GM11168 (cell line): ENCODE results near the gene PGP.
"Not testable (repeated sequence)": the region's sequence is repeated elsewhere in the genome, so short reads cannot be mapped to it uniquely, and the experiment has no call there.

Source experiments
- in situ Hi-C: fragments of 300-500 bp; cut with MboI; formaldehyde crosslinking; loops from one replicate; pipeline ENCODE4 v1.12.0; 2022; ENCODE audit warnings: low sequenced_read_pairs; ENCODE audit not compliant: unreplicated experiment

The PGP gene

DNA sequence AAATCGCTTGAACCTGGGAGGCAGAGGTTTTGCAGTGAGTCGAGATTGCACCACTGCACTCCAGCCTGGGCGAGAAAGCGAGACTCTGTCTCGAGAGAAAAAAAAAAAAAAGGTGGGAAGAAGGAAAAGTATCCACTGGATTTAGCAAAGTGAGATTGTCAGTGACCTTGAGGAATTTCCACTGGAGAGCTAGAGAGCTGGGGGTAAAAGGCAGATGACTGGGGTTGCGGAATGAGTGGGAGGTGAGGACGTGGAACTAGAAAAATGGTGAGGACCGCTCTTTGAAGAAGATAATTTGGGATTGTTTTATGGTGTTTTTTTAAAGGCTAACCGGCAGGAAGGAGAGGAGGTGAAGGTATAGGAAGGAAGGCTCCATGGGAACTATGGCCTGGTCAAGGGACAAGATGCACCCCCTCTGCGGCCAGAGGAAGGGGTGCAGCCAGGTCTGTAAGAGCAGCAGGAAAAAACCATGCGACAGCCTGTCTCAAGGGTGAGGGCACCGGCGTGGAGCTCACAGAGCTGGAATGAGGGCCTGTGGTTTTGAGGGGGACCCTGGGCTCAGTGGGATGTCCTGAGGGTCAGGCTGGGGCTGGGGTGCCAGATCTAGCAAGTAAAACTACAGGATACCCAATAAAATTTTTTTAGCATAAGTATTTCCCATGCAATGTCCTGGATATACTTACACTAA is 10.1 kb downstream of the PGP start:
- in situ Hi-C loops, result no loop called here

DNA sequence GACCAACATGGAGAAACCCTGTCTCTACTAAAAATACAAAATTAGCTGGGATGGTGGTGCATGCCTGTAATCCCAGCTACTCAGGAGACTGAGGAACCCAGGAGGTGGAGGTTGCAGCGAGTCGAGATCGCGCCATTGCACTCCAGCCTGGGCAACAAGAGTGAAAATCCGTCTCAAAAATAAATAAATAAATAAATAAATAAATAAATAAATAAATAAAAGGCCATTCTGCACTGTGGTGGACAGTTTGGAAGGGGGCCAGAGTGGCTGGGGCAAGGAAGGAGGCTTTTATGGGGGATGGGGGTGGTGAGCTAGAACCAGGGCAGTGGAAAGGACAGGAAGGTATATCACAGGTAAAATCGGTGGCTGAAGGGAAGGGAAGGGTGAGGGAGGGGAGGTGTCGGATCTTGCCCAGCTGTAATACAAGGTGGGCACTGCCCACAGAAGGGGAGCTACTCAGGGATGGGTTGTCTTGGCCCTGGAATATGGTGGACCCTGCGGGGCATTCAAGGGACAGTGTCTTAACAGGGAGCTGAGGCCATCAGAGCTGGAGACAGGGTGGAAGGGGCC is 11.4 kb downstream of the PGP start:
- in situ Hi-C loops, result not testable (repeated sequence)

DNA sequence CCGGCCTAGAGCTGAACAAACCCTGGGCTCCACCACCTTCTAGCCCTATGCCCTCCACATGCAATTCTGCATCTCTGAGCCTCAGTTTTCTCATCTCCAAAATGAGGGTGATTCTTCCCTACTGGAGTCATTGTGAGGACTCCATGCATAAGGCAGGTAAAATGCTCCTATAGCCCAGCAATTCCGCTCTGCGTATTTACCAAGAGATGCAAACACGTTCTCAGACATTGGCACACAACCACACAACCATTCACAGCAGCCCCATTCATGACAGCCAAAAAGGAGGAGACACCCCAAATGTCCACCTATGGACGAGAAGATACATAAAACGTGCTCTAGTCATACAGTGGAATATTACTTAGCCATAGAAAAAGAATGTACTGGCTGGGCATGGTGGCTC is 14.3 kb downstream of the PGP start:
- in situ Hi-C loops, result no loop called here

GRCh38 chr16:2199621-2200139 is 15.0 kb downstream of the PGP start:
- in situ Hi-C loops, result no loop called here

DNA sequence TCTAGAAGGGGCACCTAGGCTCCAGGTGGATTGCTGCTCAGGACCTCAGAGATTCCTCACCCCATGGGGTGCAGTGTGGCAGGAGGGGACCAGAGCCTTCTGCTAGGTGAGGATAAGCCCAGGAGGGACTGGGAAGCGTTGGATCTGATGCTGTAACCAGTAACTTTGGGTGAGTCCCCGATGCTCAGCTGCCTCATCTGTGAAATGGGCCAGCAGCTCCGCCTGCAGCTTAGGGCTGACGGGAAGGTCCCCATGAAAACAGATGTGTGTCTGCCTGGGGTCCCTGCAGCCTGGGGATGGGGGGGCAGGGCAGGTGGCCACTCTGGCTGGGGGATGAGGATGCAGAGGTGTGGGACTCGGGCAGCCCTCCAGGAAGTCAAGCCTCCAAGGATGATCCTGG is 15.5 kb downstream of the PGP start:
- in situ Hi-C loops, result no loop called here

GRCh38 chr16:2198283-2198682 is 16.4 kb downstream of the PGP start:
- in situ Hi-C loops, result no loop called here

- in situ Hi-C loops, result no loop called here
Measured at GRCh38 chr16:2197765-2198164, 16.9 kb downstream of the PGP start.

GRCh38 chr16:2196981-2197511 is 17.6 kb downstream of the PGP start:
- in situ Hi-C loops, result no loop called here

DNA sequence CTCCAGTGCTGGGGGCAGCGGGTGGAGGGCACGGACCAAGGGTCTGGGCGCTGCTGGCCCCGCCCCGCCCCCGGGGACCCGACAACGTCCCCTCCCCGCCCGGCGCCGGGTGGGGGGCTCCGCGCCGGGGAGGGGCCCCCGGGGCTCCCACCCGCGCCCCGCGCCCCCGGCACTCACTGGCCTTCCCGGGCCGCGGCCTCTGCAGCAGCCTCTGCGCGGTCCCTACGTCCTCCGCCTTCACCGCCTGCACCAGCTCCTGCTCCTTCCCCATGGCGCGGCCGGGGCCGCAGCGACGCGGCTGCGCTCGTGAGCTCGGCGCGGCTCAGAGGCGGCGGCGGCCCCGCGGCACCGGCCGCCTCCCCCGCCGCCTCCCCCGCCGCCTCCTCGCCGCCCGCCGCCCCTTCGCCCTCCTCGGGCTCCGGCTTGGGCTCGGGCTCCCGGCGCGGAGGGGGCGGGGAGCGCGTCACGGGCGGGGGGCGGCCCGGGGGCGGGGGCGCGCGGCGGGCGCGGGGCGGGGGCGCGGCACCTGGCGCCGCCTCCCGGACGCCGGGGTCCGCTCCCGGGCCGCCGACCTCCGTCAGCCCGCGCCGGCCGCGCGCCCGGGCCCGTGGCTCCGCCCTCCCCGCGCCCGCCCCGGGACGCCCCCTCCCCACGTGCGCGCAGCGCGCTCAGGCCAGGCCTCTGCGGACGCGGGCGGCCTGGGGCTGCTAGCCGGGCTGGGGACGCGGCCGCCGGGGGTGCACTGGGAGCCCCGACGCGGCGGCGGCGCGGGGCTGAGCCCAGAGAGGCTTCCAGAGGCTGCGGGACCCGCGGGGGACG is 18.3 kb downstream of the PGP start, which contains the start of gene CASKIN1:
TSS of gene CASKIN1 (minus strand) at position 444 of the 819 bp plus-strand sequence. CDS start at position 271, 173 bp downstream.
- in situ Hi-C loops, result no loop called here

- in situ Hi-C loops, result no loop called here
Measured at GRCh38 chr16:2195322-2196161, 19.1 kb downstream of the PGP start.

- in situ Hi-C loops, result no loop called here
Measured at GRCh38 chr16:2194852-2195321, 19.8 kb downstream of the PGP start.

DNA sequence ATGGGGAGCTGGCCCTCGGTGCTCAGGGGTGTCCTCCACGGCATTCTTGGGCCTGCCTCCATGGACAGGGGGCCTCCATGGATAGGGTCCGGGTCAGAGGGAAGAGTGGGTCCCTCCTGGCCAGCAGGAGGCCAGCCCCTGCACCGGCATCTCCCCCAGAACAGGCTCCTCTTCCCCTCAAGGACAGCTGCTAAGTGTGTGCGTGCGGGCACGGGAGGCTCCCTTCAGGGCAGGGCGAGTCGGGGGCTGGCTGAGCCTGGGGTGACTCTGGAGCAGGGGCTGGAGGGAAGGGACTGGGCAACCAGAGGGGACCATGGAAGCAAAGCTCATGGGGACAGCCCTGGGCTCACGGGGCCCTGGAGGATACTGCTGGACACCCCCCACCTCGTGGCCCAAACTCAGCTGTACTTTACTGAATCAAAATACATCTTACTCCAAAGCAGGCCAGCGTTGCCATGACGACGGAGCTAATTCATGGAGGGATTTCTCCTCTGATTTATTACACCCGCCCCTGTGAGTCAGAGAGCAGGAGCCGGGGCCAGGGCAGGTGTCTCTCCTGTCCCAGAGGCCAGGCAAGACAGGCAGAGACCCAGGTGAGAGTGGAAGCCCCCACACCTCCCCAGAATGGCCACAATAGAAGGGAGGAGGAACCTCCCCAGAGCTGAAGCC is 20.3 kb downstream of the PGP start:
- in situ Hi-C loops, result no loop called here

- in situ Hi-C loops, result no loop called here
Measured at GRCh38 chr16:2191446-2191706, 23.3 kb downstream of the PGP start.

DNA sequence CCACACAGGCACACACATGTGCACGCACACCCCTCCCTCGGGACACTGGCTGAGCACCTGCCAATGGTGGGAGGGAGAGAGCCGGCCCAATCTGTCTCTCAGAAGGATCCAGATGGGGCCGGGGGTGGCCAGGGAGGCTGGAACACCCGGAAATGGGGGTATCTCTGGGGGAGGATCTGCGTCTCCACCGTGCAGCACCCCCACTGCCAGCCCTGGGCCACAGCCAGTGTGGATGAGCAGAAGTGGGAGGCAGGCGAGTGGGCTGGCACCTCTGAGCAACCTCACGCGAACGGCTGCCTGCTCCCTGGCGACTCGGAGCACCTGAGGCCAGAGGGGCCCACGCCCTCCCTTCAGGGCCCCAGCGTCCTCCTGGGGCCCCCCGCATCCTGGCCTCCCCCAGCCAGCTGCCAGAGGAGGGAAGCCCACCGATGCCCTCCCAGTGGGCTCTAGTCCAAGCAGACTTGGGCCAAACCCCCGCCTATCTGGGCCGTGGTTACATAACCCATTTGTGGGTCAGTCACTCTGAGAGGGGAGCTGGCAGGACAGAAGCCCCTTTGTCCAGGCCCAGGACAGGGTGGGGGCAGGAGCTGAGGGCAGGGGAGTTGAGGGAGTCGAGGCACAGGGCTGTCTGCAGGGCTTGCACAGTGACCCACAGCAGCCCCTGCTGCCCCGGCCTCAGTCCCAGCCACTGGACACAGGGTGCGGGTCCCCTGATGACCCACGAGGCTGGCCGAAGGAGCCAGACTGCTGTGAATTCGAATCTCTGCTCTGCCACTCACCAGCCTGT is 23.8 kb downstream of the PGP start:
- in situ Hi-C loops, result no loop called here

DNA sequence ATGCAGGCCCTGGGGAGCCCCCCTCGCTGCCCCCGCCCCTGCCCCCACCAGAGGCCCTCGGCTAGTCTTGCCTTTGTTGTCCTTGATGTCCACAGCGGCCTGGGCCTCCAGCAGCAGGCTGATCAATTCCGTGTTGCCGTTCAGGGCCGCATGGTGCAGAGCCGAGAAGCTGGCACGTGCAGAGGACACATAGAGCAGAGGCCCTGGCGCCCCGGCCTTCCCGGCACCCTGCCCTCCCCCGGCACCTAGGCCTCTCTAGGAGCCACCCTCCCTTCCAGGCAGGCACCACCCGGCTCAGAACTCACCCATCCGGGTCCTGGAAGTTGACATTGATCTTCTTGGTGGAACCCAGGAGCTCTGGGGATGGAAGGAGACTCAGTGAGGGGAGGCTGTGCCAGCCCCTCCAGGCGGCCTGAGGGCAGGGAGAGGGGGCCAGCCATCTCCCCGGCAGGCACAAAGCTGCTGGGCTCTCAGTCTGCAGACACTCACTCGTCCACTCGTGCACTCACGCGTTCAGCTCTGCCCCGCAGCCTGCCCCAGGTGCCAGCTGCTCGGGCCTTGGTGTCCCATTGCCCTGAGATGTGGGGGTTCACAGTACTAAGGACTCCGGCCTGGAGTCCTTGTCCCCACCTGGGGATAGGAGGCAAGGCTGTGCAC is 24.5 kb downstream of the PGP start:
- in situ Hi-C loops, result no loop called here

- in situ Hi-C loops, result no loop called here
Measured at GRCh38 chr16:2189252-2189893, 25.3 kb downstream of the PGP start.

GRCh38 chr16:2188395-2188794 is 26.2 kb downstream of the PGP start:
- in situ Hi-C loops, result no loop called here

DNA sequence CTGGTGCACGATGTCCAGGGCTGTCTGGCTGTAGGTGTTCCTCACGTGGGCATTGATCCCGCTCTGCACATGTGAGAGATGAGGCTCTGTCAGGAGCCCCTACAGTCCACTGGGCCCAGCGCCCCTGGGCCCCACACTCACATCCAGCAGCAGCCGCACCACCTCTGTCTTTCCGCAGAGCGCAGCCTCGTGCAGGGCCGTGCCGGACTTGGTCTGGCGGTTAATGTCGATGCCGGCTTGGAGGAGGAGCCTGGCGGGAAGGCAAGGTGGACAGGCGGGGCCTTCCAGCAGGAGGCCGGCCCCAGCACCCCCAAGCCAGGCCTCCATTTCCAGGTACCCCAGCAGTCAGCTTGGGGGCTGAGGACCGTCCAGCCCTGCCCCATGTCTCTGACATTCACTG is 27.4 kb downstream of the PGP start:
- in situ Hi-C loops, result no loop called here
